GM19238 (cell line): Measurements from ENCODE around the gene KCNH1.

Source experiments
- DNase-seq: peaks from one replicate; pipeline ENCODE4 v3.0.0; 2011; ENCODE audit warnings: low spot score; ENCODE audit not compliant: insufficient read length

Gene KCNH1

GRCh38 chr1:211133836-211134669 is at the start of gene KCNH1:
TSS of gene KCNH1 (minus strand) at chr1:211134148. CDS start at chr1:211133945, 203 bp downstream.
- DNase-seq = peak; percentile 62

GRCh38 chr1:211182746-211183145 is 48.8 kb upstream of the KCNH1 start:
- DNase-seq = no peak

GRCh38 chr1:211174375-211174774 is 40.4 kb upstream of the KCNH1 start:
- no peak for DNase-seq

GRCh38 chr1:211172657-211173056 is 38.7 kb upstream of the KCNH1 start:
- DNase-seq = no peak

- DNase-seq = no peak
Measured at GRCh38 chr1:211169353-211169752, 35.4 kb upstream of the KCNH1 start.

- no peak for DNase-seq
Measured at GRCh38 chr1:211158866-211159265, 24.9 kb upstream of the KCNH1 start.

- no peak for DNase-seq
Measured at GRCh38 chr1:211155040-211155439, 21.1 kb upstream of the KCNH1 start.

- DNase-seq = no peak
Measured at GRCh38 chr1:211153932-211154331, 20.0 kb upstream of the KCNH1 start.

- no peak for DNase-seq
Measured at GRCh38 chr1:211148366-211148765, 14.4 kb upstream of the KCNH1 start.

GRCh38 chr1:211145944-211146343 is 12.0 kb upstream of the KCNH1 start:
- no peak for DNase-seq

- no peak for DNase-seq
Measured at GRCh38 chr1:211135342-211135950, 1.5 kb upstream of the KCNH1 start.

GRCh38 chr1:211133393-211133835 is 534 bp downstream of the KCNH1 start:
- DNase-seq = no peak

GRCh38 chr1:211132721-211133392 is 1.1 kb downstream of the KCNH1 start:
- no peak for DNase-seq

GRCh38 chr1:211129776-211130175 is 4.2 kb downstream of the KCNH1 start:
- DNase-seq = no peak

GRCh38 chr1:211127166-211127565 is 6.8 kb downstream of the KCNH1 start:
- DNase-seq = no peak

GRCh38 chr1:211126622-211127021 is 7.3 kb downstream of the KCNH1 start:
- DNase-seq = no peak

- DNase-seq = no peak
Measured at GRCh38 chr1:211118407-211119102, 15.4 kb downstream of the KCNH1 start.

GRCh38 chr1:211114446-211114845 is 19.5 kb downstream of the KCNH1 start:
- no peak for DNase-seq

GRCh38 chr1:211113566-211113965 is 20.4 kb downstream of the KCNH1 start:
- DNase-seq = no peak

- DNase-seq = no peak
Measured at GRCh38 chr1:211111351-211111750, 22.6 kb downstream of the KCNH1 start.

GRCh38 chr1:211101481-211101880 is 32.5 kb downstream of the KCNH1 start:
- DNase-seq = no peak

- DNase-seq = no peak
Measured at GRCh38 chr1:211099393-211099792, 34.6 kb downstream of the KCNH1 start.
